ENCODE data around the gene PLEK2.

- TF ChIP-seq CTCF (IDR thresholded peaks at IDR 0.05) (no peak), EZH2 (IDR thresholded peaks at IDR 0.05) (no peak), EZH2phosphoT487 (IDR thresholded peaks at IDR 0.05) (no peak)
These were observed 30.4 kb upstream of the PLEK2 start for GRCh38 chr14:67442139-67442906.
